GM18907 (cell line): ENCODE results near the gene BAD.

ENCODE experiments used
- ATAC-seq: cut with Tn5 transposase; IDR thresholded peaks from one replicate; pipeline ENCODE4 v1.9.1; 2021; ENCODE audit warnings: mild to moderate bottlenecking, moderate library complexity; ENCODE audit not compliant: unreplicated experiment

BAD gene

GRCh38 chr11:64261556-64262080, 22.8 kb downstream of the BAD start:
- no peak for ATAC-seq

- no peak for ATAC-seq
Observed at GRCh38 chr11:64260147-64260708, 24.2 kb downstream of the BAD start.

DNA sequence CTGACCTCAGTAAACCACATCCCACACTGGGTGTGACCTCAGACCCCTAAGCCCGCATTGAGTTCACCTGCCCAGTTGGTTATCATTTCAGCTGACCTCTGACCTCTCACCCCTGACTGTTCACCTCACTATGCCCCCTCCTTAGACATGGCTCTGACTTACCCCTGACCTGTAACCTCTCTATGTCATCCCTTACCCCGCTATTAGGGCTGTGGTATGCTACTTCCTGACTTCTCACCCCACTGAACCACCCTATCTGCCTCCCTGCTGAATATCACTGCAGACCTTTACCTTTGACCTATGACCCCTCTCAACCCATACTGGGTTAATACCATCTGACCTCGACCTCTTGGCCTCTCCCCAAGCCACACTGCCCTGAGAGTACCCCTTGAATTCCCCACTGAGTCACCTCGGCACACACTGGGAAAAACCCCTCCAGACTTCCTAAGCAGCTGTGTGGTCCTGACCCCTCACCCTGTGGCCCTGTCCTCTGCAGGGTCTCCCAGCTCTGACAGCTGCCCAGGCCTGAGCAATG, 24.9 kb downstream of the BAD start:
- ATAC-seq = no peak

- ATAC-seq = no peak
Observed at GRCh38 chr11:64258946-64259532, 25.4 kb downstream of the BAD start.

- ATAC-seq = no peak
Observed at GRCh38 chr11:64258356-64258755, 26.1 kb downstream of the BAD start.

GRCh38 chr11:64256300-64256699, 28.2 kb downstream of the BAD start:
- ATAC-seq = no peak

DNA sequence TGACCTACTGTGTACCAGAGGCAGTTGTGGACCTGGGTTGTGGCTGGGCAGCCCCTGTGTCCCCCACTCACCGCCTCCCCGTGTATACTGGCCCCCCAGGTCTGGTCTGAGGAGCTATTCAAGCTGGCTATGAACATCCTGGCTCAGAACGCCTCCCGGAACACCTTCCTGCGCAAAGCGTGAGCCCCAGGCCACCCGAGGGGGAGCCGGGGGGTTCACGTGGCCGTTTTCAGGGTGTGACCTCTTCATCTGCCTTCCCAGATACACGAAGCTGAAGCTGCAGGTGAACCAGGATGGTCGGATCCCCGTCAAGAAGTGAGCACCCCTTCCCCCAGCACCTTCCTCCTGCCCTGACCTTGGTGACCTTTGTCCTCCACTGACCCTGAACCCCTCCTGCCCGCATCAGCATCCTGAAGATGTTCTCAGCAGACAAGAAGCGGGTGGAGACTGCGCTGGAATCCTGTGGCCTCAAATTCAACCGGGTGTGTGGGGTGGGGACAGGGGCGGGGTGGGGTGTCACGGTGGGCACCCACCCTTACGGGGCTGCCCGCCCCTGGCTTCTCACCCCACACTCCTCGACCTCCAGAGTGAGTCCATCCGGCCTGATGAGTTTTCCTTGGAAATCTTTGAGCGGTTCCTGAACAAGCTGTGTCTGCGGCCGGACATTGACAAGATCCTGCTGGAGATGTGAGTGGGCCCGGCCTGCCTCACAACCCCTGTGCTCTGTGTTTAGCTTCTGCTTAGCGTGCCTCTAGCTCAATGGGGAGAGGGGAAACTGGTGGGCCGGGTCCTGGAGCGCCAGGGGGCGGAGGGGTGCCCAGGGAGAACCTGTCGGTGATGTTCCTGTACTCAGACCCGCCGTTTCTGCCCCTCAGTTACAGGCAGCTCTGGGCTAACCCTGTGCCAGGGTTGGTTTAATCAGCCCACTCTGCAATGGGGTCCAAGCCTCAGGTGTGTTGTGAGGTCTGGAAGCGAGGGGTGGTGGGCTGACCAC, 29.0 kb downstream of the BAD start:
- ATAC-seq = no peak

DNA sequence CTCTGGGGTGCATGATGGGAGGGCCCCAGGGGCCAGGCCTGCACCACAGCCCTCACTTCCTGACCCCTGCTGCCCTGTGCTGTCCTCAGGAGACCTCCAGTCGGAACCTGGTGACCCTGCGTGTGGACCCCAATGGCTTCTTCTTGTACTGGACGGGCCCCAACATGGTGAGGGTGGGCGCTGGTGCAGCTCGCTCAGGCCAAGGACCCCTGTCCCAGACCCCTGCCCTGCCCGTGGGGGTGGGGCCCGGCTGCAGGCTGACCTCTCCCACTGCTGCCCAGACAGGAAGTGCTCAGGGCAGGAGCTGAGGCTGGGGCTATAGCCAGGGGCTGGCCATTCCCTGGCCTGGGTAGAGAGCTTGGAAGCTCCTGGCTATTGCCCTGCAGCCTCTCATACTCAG, 30.1 kb downstream of the BAD start:
- ATAC-seq = no peak

- ATAC-seq = no peak
Observed at GRCh38 chr11:64253481-64253880, 31.0 kb downstream of the BAD start.

DNA sequence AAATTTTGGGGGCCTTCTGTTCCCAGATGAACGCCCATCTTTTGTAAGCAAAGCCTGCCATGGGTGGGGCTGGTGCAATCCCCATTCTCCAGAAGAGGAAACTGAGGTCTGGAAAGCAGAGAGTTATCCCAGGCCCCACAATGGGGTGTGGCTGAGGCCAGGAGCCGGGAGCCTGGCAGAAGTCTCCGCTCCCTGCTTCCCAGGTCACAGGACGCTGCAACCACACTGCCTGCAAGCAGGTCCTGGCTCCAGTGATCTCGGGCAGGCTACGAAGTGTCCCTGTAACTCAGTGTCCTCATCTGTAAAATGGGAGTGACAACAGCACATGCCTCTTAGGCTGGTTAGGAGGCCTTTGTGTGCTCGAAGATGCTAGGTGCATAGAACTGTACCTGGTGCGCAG, 31.4 kb downstream of the BAD start:
- no peak for ATAC-seq

DNA sequence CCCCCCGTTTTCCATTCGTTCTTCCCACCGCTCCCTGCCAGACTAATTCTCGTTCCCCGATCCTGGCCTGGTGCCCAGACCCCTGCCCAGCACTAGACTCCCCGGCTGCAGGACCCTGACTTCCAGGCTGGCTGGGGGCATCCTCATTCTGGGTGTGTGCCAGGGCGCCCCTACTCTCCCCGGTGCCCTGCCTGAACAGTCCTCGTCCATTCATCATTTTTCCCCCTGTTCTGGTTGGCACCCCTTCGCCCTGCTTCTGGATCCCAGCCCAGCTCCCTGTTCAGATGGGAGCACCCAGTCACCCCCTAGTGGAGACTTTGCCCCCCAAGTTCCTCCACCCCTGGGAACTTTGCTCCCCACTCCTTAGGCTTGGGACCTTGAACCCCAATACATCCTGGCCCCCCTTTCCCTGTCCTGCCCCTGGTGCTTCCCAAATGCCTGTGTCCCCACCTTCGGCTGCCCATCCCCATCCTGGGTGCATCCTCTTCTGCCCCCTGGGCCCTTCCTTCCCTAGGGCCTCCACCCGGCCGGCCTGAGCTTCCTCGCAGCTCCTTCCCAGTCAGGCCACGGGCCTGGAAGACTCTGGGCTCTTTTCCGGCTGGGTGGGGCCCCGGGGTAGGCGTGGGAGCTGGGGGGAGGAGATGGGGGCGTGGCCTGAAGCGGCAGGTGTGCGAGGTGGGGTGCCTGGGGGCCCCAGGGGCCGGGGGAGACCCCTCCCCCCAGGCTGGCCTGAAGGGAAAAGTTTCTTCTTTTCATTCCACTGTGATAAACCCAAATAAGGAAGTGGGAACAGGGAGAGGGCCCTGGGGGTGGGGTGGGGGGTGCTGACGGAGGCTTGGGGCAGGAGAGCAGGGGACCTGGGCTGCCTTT, 32.2 kb downstream of the BAD start:
- no peak for ATAC-seq

- ATAC-seq = no peak
Observed at GRCh38 chr11:64251753-64252002, 32.8 kb downstream of the BAD start.

DNA sequence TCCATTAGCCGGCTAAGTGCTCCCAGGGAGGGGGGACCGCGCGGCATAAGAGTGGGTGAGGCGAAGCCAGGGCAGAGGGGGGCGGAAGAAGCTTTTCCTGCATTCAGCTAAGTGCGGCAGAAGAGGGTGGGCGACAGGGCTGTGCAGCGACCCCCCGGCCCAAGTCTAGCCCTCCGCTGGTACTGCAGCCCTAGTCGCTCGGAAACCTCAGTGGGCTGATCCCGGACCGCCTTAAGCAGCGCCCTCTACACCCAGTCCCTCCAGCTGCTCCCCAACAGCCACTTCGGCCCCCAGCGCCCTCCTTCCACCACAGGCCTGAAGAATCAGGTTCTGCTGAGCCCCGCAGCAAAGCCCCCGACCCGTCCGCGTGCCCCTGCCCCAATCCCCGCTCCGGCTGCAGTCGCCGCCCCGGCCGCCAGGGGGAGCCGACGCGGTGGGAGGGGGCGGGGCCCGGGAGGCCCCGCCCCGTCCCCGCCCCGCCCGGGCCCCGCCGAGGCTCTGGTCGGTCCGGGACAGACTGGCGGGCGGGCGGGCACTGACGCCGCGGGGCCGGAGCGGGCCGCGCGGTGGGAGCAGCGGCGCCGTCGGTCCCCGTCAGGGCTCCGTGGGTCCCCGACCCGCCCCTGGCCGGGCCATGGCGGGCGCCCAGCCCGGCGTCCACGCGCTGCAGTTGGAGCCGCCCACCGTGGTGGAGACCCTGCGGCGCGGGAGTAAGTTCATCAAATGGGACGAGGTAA, 33.3 kb downstream of the BAD start, which contains the start of gene PLCB3:
Gene PLCB3 (plus strand): TSS at position 515 of the 737 bp plus-strand sequence. CDS start 120 bp downstream, at position 635.
- peak; percentile 36 for ATAC-seq

GRCh38 chr11:64250415-64251015, 34.0 kb downstream of the BAD start:
- no peak for ATAC-seq

- ATAC-seq = no peak
Observed at GRCh38 chr11:64249563-64250414, 34.7 kb downstream of the BAD start.

GRCh38 chr11:64249038-64249437, 35.4 kb downstream of the BAD start:
- no peak for ATAC-seq

DNA sequence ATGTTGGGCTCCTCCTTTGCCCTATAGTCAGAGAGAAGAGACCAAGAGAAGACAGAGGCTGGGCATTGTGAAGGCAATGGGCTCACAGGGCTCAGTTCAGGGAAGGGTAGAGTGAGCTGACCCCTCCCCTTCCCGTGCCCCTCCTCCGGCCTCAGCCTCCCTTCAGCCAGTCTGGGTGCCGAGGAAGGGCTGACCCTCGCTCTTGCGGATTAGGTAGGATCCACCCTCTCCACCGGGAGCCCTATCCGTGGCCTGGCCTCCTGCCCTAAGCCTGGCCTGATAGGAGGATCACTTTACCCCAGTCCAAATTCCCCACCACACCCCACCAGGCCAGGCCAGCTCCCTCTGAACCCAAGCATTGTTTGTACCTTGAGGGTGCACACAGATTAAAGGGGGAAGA, 35.9 kb downstream of the BAD start:
- no peak for ATAC-seq

- no peak for ATAC-seq
Observed at GRCh38 chr11:64247729-64248531, 36.5 kb downstream of the BAD start.
